B cell (primary cell): ENCODE results near the gene GRAP.

ENCODE experiments used
- CTCF ChIP-seq: fragments of 200-600 bp; IDR thresholded peaks from one replicate; pipeline ENCODE4 v1.8.0; 2022; ENCODE audit warnings: antibody characterized with exemption, mild to moderate bottlenecking
- EZH2 ChIP-seq: IDR thresholded peaks from 2 replicates; pipeline ENCODE4 v1.6.1; 2012; ENCODE audit warnings: borderline replicate concordance, low read depth, mild to moderate bottlenecking, moderate library complexity, low read length; ENCODE audit not compliant: insufficient read depth, poor library complexity, severe bottlenecking

GRCh38 chr17:18978655-18979054, 68.1 kb downstream of the GRAP start:
- TF ChIP-seq CTCF (no peak), EZH2 (no peak)
